GM12874 (cell line): Measurements from ENCODE around the gene ATF3.

ENCODE experiments used
- TF ChIP-seq, protein P1 (sequence below): IDR thresholded peaks from 2 replicates; pipeline ENCODE4 v1.5.1; 2011; ENCODE audit warnings: low read depth, mild to moderate bottlenecking, control low read depth, low read length, moderate library complexity; ENCODE audit not compliant: insufficient read depth

ATF3 gene

DNA sequence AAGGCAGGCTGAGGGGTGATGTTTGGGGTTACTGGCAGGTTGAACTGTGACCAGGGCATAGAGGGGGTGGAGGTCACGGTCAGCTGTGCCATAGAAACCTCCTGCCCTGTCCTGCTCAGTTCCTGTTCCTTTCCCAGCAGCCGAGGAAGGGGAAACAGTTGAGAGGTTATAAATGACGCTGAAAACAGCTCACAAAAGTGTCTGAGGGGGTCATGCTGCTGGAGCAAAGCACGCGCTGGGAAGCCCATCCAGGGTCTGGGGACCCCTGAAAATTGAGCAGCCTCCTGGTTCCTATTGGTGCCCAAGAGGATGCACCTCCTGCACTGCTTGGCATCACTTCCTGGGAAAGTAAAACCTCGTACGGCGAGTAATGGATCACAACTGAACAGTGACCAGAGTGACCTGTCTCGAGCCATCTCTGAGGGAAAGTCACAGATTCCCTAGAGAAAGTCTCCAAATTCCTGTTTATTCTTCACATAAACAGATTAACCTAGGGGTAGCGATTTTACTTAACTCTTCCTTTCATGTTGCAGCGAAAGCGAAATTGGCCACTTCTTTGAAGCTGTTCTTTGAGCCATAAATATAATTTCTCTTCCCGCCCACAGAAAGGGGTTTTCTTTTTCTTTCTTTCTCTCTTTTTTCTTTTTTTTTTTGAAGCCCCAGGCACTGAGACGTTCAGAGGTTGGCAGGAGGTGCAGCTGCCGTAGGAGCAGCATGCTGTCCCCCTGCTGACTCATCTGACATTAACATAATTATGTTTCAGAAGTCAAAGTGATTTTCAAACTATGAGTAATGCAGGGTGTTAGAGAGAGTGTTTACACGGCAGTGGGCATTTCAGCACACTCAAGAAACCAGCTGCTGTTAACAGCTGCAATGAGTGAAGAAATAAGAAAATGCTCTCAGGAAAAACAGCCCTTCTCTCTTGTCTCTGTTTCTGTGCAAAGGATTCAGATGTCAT lies 41.8 kb upstream of the ATF3 start:
- TF ChIP-seq, protein P1, sequence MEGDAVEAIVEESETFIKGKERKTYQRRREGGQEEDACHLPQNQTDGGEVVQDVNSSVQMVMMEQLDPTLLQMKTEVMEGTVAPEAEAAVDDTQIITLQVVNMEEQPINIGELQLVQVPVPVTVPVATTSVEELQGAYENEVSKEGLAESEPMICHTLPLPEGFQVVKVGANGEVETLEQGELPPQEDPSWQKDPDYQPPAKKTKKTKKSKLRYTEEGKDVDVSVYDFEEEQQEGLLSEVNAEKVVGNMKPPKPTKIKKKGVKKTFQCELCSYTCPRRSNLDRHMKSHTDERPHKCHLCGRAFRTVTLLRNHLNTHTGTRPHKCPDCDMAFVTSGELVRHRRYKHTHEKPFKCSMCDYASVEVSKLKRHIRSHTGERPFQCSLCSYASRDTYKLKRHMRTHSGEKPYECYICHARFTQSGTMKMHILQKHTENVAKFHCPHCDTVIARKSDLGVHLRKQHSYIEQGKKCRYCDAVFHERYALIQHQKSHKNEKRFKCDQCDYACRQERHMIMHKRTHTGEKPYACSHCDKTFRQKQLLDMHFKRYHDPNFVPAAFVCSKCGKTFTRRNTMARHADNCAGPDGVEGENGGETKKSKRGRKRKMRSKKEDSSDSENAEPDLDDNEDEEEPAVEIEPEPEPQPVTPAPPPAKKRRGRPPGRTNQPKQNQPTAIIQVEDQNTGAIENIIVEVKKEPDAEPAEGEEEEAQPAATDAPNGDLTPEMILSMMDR = no peak

DNA sequence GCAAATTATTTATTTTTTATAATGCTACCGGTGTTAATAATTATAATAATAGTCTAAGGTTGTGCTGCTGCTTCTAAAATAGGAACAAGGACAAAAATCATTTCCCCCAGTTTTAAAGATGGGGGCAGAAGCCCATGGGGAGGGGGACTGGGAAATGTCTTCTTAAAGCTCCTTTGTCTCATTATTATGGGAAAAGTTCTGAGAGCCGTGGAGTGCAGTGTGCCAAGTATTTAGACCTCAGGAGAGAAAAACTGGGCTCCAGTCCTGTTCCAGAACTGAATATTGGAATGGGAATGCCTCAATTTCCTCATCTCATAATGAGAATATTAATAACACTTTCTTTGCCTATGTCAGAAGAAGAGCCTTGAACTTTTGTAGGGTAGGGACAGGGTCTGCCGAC lies 40.9 kb upstream of the ATF3 start:
- TF ChIP-seq, protein P1 = no peak

DNA sequence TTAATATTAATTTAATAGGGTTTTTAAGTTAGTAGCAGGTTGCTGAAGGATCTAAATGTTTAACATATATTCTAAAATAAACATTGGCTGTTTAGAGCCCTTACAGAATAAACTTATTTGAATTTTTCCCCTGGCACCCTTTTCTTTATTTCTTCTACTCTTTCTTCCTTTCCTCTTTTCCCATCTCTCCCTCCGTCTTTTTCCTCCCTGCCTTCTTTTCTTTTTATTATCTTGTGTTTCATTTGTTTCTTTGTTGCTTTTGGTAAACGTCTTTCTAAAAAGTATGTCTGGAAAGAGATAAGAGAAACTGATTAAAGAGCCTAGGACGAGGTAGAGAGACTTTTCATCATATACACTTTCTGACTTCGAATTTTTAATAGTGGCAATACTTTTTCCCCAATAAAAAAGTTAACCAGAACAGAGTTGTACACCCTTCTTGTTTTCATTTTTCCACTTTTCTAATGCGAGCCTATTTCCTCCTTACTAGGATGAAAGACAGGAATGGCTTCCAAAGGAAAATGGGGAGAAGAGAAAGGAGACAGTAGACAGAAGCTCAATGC lies 39.5 kb upstream of the ATF3 start:
- TF ChIP-seq, protein P1 = no peak

DNA sequence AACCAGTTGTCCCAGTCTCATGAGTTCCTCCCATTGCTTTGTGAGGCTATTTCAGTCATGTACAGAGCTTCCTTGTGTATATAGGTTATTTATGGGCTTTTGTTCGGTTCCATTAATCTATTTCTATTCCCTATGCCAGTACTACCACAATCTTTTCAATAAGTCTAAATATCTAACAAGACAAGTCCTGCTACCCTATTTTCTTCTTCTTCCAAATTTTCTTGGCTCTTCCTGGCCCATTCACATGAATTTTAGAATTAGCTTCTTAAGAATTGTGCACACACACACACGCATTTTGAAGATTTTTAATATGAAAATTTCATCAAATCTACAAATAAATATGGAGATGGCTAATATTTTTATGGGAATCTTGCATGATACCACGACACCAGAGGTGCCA lies 33.8 kb upstream of the ATF3 start:
- TF ChIP-seq, protein P1 = no peak

DNA sequence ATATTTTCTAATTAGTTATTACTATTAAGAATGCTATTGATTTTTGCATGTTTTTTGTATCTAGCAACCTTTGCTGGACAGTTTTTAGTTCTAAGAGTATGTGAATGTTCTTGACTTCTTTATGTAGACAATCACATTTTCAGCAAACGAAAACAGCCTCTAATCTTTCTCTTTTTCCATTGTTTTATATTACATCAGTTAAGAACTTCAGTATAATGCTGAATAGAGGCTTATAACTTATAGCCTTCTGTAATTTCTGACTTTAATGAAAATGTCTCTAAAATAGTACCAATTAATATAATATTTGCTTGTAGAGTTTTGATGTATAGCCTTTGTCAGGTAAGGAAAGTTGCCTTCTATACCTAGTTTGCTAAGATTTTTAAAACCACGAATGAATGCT lies 33.2 kb upstream of the ATF3 start:
- TF ChIP-seq, protein P1 = no peak

DNA sequence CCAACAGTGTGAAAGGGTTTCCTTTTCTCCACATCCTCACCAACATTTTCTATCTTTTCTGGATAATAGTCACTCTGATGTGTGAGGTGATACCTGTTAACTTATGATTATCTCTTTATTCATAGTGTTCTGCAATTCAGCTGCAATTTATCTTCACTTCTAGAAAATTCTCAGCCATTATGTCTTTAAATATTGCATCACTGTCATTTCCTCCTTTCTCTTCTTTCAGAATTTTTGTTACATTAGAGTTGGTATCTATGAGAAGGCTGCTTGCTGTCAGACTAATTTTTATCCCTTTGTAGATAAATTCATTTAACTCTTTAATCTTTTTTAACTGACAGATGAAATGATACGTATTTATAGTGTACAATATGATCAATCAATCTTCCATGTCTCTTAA lies 30.5 kb upstream of the ATF3 start:
- TF ChIP-seq, protein P1 = no peak

DNA sequence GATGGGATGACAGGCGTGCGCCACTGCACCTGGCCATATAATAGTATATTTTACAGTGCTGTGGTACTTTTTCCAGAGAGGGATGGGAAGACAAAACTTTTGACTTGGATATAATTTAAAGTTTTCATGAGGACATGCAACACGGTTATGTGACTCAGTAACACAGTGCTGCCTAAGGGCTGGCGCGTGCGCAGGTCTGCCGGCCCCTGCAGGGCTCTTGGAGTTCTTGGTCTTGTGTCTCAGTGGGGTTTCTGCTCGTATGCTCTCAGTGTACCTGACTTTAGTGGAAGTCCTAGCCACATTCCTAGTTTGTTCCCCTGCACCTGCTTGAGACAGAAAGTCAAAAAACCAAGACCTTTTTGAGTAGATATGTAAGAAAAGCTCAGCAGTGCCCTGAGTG lies 27.5 kb upstream of the ATF3 start:
- TF ChIP-seq, protein P1 = no peak
